Limb (tissue), 2 donors: ENCODE results near the gene RRAS.

Experiments
- DNase-seq, 2 donors: peaks; one replicate each; pipeline ENCODE4 v3.0.0-alpha.2; 2016; ENCODE audit errors: extremely low spot score in 2 of 2

RRAS gene

DNA sequence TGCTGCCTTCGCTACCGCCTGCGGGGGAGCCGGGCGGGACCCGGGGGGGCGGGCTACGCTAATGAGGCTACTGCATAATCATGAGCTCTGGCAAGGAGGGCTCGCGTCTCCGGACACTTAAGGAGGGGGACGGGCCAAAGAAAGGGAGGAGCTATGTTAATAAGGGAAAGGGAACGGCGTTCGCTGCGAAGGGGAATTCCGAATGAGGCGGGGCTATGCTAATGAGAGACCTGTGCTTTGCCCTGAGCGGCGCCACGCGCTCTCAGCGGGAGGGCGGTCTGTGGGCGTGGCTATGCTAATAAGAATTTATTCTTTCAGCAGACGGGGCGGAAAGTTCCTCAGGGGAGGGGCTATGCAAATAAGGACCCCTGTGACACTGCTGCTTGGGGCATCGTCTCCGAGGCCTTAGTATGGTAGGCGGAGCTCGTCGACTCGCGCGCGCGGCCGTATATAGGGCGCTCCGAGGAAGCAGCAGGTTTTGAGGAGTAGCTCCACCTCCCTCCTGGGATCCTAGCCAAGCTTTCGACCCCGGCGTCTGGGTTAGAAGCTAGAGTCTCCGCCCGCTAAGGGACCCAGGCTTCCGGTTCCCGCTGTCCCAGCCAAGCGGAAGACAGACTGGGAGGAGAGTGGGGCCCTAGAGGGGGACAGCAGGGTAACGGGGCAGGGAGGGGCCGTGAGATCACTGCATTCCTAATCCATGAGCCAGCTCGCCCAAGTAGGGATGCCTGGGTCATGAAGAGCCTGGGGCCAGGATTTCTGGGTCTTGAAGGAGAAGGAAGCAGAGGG lies at the start of gene RRAS:
Gene RRAS (minus strand): TSS at position 31 of the 786 bp plus-strand sequence. CDS start 45 bp downstream, outside the sequence.
- peak; percentile 99 to 100 for DNase-seq

DNA sequence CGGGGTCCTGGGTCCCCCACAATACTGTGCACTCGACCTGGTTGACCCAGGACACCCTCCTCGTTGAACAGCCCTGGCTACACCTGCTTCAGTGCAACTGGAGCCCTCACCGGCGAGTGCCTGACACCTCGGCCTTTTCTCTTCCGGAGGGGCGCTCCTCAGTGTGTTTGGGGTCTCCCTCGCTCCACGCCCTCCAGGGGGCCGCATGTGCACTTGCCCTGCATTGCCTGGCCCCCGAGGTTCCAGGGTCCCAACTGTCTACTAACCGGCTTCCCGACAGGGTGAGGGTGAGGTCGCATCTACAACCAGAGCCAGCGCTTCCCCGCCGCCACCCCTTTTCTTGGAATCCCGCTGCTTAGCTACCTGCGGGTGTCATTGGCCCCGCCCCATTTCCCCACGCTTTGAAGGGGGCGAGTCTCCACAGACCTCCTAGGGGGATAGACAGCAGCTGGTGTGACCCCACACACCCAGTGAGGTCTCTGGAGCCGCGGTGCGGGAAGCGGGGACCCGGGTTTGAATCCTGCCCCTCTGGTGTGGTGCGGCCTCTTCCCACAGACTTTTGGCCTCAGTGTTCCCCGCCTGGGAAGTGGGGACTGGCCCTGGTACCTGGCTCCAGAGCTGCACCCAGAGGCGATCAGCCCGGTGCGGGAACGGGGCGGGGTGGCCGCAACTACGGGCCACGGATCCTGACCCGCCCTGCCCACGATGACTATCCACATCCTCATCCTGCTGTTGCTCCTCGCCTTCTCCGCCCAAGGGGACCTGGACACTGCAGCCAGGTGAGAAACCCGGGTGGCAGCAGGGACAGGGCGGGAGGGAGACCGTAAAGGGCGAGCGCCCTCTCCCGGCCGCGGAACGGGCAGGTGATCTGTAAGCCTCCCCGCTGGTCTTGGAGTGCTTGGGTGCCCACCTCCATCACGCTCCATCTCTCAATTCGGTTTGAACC lies 49.5 kb upstream of the RRAS start, which contains the start of gene ADM5:
Gene ADM5 (plus strand): TSS at position 462 of the 946 bp plus-strand sequence. CDS start 244 bp downstream, at position 706.
- DNase-seq, result peak in 1 of 2 donors; percentile 70

DNA sequence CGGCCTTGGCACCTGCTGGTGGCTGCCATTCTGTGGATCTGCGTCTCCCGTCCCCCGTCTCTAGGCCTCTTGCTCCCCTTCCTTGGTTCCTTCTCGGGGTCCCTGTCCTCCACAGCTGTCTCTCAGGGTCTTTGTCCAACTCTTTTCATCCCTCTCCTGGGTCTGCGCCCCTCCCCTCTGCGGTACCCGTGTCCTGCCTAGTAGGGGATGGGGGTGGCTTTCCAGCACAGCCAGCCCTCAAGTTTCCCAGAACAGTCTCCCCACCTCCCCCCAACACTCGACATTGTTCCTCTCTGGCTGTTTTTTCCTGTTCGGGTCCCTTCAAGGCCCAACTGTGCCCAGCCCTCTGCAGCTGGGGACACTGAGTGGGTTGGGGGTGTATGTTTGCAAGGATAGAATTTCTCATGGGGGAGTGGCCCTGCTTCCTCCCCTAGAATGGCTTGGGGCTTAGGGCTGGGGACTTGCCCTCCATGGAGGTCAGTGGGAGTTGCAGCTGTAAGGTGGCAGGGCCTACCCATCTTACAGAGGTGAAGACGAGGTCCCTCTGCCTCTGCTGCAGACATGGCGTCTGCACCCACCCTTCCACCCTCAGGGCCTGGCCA lies 48.7 kb upstream of the RRAS start:
- DNase-seq, result no peak

DNA sequence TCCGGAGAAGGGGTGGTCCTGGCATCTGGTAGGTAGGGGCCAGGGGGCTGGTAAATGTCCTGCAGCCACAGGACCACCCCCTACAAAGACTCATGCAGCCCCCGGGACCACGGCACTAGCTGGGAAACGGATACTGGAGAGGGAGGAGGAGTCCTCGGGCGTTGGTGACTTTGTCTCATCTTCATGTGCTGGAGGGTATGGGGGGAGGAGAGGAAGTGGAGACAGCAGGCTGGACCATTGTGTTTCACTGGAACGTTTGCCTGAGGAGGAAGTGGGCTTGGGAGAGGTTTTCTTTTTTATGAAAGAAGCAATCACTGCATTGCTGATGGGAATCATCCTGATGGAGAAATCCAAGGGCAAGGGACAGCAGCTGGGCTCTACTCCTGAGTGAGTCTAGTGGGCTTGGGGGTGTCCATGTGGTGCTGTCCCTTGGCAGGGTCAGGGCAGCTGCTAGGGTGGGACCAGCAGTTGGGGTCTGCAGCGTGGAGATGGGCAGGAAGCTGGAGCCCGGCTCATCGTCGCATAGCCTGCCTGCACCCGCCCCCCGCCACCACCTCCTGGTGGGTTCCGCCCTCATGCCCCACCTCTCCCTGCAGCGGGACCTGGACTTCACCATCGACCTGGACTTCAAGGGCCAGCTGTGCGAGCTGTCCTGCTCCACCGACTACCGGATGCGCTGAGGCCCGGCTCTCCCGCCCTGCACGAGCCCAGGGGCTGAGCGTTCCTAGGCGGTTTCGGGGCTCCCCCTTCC lies 47.8 kb upstream of the RRAS start:
- no peak for DNase-seq

DNA sequence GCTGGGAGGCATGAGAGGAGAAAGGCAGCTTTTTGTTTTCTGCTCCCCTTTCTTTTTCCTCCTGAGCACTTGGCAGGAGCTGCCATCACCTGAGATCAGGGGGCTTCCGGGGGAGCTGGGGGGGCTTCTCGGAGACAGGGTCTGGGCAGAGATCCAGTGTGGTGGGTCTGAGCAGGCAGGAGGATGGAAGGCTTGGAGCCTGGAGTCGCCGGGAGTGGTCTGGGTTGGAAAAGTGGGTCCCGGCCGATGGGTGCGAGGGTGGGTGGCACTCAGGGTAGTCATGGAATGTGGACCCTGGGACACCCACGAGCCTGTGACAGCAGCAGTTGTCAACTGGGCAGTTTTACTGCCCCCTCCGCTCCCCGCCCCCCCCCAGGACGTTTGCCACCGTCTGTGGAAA lies 47.2 kb upstream of the RRAS start:
- DNase-seq, result no peak

DNA sequence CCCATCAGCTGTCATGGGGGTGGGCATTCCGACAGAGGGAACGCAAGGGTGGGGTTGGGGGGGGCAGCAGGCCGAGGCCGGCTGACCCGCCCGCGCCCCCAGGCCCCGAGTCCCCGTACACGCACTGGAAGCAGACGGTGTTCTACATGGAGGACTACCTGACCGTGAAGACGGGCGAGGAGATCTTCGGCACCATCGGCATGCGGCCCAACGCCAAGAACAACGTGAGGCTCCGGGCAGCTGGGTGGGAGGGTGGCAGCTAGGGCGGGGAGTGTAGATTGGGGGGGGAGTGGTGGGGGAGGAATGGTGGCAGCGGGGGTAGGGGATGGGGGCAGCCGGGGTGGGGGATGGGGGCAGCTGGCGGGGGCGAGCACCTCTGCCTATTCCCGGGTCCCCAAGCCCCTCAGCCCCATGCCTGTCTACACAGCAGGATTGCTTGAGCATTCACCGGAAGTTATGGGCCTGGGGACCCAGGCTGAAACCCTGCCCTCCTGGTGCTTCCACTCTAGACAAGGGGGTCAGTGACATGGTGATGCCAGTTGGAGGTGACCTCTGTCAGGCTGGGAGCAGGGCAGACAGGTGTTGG lies 46.7 kb upstream of the RRAS start:
- no peak for DNase-seq

DNA sequence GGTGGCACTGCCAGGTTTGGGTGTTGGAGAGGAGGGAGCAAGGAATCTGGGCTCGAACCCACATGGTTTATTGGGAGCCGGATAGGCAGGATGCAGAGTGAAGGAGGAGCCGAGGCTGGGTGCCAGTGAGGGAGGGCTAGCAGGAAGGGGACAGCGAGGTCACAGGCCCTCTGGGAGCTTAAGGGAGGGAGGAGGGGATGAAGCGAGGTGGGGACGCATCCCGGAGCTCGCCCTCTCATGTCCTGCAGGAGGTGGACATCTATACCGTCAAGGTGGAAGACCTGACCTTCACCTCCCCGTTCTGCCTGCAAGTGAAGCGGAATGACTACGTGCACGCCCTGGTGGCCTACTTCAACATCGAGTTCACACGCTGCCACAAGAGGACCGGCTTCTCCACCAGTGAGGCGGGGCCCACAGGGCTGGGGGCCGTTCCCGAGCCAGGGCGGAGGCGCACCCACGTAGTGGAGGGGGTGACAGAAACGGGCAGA lies 45.9 kb upstream of the RRAS start:
- DNase-seq, result no peak

DNA sequence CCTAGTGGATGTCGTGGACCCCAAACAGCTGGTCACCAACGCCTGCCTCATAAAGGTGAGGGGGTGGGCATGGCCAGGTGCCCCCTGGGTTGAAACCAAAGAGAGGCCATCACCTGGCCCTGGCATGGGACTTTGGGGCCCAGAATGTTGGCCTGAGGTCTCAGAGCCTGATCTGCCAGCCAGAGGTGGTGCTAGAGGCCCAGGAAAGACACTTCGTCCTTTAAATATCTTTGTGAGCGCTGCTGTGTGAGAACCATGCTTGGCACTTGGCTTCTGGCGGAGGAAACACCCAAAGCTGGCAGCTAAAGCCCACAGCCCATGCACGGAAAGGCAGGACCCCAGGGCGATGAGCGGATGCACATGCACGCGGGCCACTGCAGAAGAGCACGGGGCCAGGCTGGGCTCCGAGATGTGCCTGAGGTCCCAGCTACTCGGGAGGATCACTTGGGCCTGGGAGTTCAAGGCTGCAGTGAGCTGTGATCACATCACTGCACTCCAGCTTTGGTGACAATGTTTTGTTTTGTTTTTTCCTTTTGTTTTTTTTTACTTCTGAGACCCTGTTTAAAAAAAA lies 45.1 kb upstream of the RRAS start:
- DNase-seq, result no peak

DNA sequence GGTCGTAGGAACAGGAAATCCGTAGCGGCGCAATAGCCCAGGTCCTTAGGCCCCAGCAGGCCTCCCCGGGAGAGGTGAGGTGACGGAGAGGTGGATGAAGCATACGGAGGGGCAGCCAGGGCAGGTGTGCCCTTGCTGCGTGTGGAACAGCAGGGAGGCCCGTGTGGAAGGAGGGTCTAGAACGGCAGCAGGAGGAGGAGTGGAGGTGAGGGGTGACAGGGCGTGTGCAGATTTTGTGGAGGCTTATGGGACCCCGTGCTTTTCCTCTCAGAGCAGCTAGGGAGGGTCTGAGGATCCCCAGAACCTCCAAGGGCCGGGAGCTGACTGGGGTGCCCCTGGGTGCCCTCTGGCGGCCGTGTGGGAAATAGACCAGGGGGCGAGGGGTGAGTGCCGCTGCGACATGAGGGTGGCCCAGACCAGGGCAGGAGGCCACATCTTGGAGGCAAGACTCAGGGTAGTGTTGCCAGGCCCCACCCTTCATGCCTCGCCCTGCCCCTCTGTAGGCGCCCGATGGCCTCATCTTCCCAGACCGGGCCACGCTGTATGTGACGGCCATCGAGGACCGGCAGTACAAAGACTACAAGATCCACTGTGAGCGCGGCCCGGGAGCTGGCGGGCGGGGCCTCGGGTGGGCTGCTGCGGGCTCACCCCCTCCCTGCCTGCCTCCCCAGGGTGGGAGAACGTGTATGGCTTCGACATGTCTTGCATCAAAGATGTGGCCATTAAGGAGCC lies 44.5 kb upstream of the RRAS start:
- no peak for DNase-seq

DNA sequence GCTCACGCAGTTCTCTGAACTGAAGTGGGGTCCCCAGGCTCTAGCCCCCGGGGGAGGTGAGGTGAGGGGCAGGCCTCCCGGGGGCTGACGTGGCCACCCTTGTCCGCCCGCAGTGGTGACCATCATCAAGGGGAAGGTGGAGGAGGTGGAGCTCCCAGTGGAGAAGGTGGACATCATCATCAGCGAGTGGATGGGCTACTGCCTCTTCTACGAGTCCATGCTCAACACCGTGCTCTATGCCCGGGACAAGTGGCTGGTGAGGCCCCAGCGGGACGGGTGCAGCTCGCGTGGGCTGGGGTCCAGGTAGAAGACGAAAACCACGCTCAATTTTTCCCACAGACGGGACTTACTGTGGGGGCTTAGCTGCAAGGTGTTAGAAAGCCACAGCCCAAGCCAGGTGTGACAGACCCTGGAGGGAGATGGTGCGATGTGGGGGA lies 43.9 kb upstream of the RRAS start:
- no peak for DNase-seq

DNA sequence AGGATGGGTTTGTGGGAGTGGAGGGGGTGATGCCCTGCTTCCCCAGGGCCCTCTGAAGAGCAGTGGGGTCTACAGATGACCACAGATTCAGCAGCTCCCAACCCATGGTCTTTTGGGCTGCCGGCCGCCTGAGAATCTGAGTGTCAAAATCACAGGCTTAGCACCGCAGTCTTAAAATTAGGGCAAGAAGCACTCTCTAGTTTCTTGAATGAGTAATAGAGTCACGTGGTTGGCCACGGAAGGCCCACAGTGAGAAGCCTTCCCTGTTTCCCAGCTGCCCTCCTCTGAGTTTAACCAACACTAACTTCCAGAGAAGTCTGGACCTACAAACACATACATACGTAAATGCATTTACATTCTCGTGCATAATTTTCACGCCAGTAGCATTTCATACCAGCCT lies 42.3 kb upstream of the RRAS start:
- no peak for DNase-seq

DNA sequence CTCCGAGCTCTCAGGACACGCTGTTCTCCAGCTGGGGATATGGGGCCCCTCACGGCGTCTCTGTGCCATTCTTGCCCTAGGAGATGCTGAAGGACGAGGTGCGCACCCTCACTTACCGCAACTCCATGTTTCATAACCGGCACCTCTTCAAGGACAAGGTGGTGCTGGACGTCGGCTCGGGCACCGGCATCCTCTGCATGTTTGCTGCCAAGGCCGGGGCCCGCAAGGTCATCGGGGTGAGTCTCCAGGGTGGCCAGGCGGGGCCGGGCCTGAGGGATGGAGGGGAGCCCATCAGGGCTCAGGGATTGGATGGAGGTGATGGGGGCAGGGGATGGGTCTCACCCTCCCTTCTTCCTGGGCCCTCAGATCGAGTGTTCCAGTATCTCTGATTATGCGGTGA lies 41.9 kb upstream of the RRAS start:
- DNase-seq, result no peak

DNA sequence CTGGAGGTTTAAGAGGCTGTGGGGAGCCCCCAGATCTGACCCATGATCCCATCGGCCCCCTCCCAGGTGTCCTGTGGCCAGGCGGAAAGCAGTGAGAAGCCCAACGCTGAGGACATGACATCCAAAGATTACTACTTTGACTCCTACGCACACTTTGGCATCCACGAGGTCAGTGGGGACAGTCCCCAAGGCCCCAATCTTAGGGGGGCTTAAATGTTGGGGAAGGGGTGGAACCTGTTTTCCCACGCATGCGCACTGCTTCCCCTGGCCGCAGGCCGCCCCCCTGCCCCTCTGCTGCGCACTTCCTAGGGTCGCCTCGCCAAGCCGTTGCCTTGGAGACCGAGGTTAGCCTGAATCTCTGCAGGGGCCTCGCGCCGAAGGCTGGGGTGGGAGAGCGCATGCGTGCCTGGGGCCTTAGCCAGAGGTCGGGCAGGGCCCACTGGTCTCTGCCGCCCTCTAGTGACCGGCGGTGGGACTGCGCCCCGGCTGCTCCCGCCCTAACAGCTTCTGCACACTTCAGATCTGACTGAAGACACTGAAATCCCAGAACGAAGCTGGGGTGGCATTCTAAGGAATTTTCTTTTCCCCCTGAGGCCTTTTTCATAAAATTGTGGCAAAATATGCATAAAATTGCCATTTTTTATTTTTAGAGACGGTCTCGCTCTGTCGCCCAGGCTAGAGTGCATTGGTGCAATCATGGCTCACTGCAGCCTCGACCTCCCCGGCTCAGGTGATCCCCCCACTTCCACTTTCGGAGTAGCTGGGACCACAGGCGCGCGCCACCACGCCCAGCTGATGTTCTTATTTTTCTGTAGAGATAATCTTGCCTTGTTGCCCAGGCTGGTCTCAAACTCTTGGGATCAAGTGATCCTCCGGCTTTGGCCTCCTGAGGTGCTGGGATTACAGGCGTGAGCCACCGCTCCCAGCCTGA lies 40.7 kb upstream of the RRAS start:
- peak; percentile 96 to 98 for DNase-seq

DNA sequence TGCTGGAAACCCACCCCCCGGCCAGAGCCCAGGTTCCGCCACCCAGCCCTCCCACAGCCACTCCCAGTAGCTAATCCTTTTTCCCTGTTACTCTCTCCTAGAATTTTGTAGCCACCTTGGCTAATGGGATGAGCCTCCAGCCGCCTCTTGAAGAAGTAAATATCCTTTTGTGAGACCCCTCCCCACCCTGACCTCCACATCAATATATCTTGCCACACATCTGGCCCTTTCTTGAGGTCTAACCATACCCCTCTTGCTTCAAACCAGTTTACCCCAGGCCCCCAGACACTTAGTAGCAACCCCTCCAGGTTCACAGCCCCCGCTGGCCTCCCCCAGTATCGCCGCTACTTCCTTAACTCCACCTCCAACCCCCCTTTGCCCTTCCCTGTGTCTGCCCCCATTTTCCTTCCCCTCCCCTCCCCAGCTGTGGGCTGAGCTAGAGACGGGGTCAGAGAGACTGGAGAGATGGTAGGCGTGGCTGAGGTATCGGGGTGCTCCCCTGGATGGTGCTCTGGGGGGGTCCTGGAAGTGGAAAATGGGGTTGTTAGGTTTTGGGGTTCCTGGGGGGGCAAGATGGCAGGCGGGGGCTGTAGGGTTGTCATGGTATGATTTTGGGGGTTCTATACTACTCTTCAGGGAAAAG lies 39.9 kb upstream of the RRAS start:
- no peak for DNase-seq

DNA sequence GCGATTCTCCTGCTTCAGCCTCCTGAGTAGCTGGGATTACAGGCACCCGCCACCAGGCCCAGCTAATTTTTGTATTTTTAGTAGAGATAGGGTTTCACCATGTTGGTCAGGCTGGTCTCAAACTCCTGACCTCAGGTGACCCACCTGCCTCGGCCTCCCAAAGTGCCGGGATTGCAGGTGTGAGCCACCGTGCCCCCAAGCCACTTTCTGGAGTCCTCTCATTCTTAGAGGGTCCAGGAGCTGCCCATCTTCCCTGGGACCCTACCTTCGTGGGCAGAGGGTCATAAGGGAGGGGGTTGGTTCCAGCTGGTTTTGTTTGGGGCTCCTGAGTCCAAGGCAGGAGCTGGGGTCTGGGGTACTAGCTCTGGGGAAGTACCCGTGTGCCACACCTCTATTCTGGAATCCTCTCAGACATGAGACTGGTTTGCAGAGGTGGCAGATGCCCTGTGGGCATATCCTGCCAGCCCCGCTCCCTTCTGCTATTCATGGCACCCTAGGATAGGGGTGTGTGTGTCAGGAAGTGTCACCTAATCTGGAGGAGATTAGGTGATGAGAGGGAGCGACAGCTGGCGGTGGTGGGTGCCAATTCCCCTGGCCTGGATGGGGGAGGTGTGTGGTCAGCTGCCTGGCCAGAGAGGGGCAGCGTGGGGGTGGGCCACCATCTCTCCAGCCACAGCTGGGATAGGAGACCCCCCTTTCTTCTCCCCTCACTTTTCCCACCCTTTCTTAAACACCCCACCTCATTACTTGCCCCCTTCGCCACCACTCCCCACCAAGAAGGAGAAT lies 39.2 kb upstream of the RRAS start:
- no peak for DNase-seq

DNA sequence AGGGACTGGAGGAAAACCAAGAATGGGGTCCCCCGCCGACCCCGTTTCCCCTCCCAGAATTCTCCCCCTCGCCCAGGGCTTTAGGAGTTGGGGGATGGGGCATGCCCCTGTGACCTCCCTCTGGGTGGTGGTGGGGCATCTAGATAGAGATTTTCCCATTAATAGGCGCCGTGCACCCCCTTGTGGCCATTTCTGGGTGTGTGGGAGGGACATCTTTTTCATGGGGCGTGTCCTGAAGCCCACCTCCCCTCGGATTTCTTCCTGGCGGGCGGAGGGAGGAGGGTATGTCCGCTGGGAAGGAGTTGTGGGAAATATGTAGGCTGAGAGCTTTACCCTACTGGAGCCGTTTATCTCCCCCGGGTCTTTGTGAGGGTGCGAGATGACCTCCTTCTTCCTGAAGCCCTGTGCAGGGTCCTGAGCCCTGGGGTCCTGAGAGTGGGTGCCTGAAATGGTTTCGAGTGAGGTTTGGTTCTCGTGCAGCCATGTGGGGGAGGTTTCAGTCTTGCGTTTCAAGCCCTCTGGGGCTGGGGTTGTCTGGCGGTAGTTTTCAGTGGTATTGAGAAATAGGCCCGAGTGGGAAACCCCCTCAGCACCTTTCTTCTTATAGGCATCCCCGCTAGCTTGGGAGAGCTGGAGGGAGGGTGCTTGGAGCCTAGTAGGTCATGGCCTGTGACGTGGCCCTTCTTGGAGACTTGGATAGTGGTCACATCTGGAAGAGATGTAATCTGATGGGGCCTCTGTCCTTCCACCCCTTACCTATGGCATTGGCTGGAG lies 38.1 kb upstream of the RRAS start:
- peak; percentile 60 to 93 for DNase-seq
